Measurements from ENCODE around the gene AGPS.

The AGPS gene

DNA sequence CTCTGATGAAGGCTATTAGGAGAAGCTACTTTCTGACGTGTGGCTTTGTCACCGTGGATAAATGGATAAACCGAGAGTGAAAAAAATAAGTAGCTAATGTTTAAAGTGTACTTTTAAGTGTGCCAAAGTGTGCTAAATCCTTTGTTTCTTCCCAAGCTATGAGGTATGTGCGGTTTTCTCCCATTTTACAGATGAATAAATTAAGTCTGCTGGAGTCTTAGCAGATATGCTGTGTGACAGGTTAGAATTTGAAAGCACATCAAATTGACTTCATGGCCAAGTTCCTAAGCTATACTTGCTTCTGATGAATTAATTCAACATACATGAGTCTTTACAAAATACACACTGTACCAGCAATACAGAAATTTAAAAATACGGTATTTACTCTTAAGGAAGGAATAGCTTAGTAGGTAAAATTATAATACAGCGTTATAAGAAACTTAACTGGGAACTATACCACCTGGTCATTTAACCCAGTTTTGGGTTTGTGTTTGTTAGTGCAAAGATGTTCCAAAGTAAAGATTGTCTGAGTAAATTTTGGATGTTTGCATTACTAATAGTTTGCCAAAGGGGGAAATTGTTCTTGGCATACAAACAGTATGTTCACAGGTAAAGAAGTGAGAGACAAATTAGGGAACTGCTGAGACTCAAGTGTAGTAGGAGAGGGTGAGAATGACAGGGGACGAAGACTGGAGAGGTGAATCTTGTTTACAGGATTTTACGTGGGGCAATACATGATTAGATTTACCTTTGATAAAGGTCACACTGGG is 1.4 kb downstream of the AGPS start:
- TF ChIP-seq, protein P1, sequence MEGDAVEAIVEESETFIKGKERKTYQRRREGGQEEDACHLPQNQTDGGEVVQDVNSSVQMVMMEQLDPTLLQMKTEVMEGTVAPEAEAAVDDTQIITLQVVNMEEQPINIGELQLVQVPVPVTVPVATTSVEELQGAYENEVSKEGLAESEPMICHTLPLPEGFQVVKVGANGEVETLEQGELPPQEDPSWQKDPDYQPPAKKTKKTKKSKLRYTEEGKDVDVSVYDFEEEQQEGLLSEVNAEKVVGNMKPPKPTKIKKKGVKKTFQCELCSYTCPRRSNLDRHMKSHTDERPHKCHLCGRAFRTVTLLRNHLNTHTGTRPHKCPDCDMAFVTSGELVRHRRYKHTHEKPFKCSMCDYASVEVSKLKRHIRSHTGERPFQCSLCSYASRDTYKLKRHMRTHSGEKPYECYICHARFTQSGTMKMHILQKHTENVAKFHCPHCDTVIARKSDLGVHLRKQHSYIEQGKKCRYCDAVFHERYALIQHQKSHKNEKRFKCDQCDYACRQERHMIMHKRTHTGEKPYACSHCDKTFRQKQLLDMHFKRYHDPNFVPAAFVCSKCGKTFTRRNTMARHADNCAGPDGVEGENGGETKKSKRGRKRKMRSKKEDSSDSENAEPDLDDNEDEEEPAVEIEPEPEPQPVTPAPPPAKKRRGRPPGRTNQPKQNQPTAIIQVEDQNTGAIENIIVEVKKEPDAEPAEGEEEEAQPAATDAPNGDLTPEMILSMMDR (conservative IDR thresholded peaks at IDR 0.05), result no peak
- no peak overlapping the region for H3K27ac ChIP-seq

DNA sequence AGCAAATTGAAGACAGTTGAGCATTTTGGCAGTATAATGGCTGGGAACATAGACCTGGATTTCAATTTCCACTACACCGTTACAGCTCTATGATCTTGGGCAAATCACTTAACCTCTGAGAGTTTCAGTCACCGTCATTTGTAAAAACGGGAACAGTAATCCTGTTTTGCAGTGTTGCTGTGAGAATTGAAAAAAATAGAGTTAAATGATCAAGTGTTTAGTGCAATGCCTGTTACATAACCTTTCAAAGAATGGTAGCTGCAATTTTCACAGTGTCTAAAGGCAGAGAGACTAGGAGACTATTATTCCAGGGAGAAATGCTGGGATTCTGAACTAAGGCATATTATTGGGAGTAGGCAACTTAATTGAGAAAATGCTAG is 2.0 kb downstream of the AGPS start:
- H3K27ac ChIP-seq, result no peak overlapping the region

DNA sequence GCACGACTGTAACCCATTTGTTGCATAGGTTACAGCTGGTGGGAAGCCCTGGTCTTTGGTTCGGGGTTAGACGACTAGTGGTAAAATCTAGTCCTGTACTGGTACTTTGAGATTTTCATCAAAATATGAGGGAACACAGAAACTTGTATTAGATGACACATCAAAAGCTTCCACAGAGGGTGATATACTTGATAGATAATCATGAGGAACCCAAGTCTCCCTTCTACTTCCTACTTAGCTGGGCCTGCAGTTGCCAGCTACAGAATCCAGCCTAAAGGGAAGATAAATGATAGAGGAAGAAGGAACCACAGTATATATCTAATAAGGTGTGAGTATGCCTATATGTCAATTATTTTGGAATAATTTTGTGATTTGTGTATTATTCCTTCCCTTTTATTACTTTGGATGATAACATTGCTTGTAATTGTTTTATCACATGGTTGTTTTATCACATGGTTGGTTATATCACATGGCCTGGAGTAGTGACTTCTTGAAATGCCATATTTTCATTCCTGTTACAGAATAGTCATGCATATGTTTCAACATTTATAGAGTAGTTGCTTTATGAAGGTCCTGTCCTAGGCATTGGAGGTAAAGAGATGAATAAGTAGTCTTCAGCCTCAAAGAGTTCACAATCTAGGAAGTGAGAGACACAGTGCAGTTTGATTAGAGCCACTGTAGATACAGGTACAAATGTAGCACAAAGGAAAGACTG is 2.9 kb downstream of the AGPS start:
- no peak overlapping the region for H3K27ac ChIP-seq
- TF ChIP-seq, protein P1 (conservative IDR thresholded peaks at IDR 0.05), result no peak

More for the DNA sequence above, 2.0 kb downstream of the AGPS start:
- TF ChIP-seq, protein P1 (conservative IDR thresholded peaks at IDR 0.05), result no peak

DNA sequence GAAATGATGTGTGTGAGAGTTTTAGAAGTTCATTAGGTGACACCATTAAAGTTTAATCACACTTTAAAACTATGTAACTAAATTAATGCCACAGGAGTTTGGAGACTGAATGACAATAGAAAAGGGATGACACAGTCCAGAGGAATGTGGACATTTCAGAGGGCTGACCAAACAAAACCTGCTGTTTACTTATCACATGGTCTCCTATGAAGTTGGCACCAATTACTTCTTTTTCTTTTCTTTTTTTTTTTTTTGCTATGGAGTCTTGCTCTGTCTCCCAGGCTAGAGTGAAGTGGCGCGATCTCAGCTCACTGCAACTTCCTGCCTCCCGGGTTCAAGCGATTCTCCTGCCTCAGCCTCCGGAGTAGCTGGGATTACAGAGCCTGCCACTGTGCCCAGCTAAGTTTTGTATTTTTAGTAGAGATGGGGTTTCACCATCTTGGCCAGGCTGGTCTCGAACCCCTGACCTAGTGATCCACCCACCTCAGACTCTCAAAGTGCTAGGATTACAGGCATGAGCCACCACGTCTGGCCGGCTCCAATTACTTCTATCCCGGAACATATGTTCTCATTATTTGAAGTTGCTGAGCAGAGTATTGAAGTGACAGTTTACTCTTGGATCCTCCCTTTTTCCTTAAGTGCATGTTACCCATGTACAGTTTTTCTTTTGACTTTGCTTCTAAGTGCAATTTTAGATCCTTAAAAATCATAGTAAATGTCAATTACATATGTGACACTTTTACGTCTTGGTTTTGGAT is 4.3 kb downstream of the AGPS start:
- TF ChIP-seq, protein P1 (conservative IDR thresholded peaks at IDR 0.05), result no peak
- no peak overlapping the region for H3K27ac ChIP-seq

DNA sequence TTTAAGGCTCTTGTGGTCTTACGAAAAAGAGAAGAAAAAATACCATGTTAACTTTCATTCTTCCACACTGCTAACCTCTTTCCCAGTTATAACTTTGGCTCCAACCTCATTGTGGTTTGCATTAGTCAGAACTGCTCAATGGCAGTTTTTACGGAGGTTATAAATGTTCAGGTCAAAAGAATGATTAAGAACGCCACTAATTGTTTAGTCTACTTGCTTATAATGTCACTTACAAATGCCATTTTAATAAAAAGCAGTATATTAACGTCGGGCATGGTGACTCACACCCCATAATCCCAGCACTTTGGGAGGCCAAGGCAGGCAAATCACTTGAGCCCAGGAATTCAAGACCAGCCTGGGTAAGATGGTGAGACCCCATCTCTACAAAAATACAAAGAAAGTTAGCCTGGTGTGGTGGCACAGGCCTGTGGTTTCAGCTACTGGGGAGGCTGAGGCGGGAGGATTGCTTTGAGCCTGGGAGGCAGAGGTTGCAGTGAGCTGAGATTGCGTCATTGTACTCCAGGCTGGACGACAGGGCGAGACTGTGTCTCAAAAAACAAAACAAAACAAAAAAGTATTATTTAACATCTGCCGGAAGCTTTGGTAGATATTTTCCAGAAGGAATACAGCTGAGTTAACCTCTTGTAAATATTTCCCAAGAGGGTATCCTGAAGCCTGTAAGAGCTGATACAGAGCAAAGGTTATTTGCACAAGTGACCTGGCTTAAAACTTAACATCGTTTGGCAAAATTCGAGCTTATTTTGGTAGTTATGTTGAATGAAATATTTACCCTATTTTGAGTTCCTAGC is 5.1 kb downstream of the AGPS start:
- no peak overlapping the region for H3K27ac ChIP-seq
- TF ChIP-seq, protein P1 (conservative IDR thresholded peaks at IDR 0.05), result no peak

DNA sequence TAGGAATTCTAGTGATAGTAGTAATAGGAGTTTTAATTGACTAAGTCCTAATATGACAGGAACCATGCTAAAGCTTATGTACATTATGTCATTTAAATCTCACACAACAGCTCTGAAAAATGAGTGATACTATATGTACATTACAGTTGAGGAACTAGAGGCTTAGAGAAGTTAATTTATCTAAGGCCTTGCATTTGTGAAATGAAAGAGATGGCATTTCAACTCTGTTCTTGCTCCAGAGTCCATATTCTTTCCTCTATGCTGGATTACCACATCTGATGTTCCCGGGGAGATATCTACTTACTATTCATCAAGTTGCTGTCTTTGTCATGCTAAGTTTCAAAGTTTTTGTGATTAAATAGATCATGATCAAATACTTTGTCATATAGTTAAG is 5.7 kb downstream of the AGPS start:
- TF ChIP-seq, protein P1 (conservative IDR thresholded peaks at IDR 0.05), result no peak
- H3K27ac ChIP-seq, result no peak overlapping the region

Data from VCaP (cell line).